ENCODE data around the gene EFHD2.
"Not testable (repeated sequence)": the region's sequence is repeated elsewhere in the genome, so short reads cannot be mapped to it uniquely, and the experiment has no call there.

The EFHD2 gene

GRCh38 chr1:15388201-15388880 lies 21.3 kb upstream of the EFHD2 start:
- no peak for DNase-seq (ENCODE audit: low read depth in 2 of 2)

DNA sequence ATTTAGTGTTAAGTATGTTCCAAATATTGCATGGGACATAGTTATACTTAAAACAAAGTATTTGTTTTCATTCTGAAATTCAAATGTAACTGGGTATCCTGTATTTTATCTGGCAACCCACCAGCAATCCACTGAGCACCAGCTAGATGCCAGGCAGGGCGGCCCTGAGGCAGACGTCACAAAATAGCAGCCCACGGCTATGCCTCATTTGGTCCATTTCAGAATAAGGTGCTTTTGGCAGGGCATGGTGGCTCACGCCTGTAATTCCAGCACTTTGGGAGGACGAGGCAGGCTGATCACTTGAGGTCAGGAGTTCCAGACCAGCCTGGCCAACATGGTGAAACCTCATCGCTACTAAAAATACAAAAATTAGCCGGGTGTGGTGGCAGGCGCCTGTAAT lies 19.9 kb upstream of the EFHD2 start:
- not testable (repeated sequence) for DNase-seq (ENCODE audit: low read depth in 2 of 2)

DNA sequence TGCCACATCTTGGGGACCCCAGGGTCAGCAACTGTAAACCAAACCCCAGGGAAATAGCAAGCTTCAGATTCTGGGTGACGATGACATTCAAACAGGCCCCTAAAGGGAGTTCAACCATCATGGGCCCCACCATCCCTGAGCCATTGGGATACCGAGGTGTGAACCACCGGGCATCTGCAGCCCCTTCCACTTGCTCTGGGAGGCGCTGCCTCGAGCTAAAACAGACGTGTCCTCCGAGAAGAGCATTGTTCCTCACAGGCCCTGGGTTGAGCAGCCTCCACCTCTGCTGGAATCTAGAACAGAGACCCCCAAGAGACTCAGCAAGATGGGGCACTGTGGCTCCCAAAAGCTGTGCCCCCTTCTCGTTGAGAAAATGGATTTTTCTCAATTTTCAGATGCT lies 19.0 kb upstream of the EFHD2 start:
- no peak for DNase-seq (ENCODE audit: low read depth in 2 of 2)

- no peak for DNase-seq (ENCODE audit: low read depth in 2 of 2)
These were observed 18.3 kb upstream of the EFHD2 start for GRCh38 chr1:15391366-15391765.

DNA sequence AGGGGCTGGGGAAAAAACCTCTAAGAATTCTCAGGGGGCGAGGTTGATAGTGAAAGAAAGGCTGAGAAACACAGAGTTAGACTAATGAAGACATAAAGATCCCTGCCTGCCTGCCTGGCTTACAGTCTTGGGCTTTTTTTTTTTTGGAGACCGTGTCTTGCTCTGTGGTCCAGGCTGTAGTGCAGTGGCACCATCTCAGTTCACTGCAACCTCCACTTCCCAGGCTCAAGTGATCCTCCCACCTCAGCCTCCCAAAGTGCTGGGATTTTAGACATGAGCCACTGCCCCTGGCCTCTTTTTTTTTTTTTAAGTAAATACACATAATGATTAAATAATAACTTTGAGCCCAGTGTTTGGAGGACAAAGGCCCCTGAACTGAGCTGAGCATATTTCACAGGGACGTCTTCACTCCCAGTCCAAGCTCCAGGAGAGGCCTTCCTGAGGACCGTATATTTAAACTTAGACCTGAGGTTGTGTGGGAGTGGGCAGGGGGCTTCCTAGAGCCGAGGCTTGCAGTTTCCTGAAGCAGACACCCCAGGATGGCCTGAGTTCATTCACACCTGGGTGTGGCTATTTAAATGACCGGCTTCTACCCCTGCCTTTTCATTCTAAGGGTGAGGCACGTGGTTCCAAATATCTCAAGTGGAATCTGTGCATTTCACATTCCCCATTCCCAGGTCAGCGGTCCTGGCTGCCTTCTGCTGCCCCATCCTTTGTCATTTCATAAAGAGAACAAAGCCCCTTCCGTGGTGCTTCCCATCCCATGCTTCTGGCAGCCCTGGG lies 16.0 kb upstream of the EFHD2 start:
- DNase-seq (ENCODE audit: low read depth in 2 of 2) = no peak

- DNase-seq (ENCODE audit: low read depth in 2 of 2) = no peak
These were observed 15.4 kb upstream of the EFHD2 start for GRCh38 chr1:15394258-15394690.

GRCh38 chr1:15397236-15397635 lies 12.5 kb upstream of the EFHD2 start:
- no peak for DNase-seq (ENCODE audit: low read depth in 2 of 2)

DNA sequence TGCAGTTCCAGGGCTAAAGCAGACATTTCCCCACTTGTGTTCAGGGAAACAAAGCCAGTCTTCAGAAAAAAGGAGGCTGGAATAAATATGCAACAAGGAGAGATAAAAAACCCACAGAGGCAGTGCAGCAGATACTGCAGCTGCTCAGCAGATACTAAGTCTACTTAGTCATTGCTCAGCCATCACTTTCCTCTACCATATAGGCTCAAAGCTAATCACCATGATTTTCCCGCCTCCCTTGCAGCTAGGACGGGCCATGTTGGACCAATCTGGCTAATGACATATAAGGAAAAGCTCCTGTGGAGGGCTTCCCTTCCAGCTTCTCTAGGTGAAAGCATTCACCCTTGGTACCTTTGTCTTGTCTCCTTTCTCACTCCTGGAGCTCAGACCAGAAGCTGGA lies 10.0 kb upstream of the EFHD2 start:
- DNase-seq (ENCODE audit: low read depth in 2 of 2) = no peak

DNA sequence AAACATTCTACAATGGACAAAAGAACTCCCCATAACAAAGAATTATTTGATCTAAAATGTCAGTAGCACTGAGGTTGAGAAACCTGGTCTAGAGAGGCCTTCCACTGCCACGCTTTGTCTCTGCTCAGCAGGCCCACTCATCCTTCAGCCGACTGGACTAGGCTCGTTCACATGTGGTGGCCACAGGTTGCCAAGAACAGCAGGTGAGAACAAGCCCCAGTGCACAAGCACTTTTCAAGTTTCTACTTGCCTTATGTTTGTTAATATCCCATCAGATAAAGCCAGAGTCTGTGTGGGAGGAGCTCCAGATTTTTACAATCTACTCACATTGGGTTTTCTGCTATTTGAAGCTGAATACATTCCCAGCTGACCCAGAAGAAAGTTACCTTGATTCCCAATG lies 9.1 kb upstream of the EFHD2 start:
- DNase-seq (ENCODE audit: low read depth in 2 of 2) = no peak

GRCh38 chr1:15401391-15402055 lies 8.2 kb upstream of the EFHD2 start:
- no peak for DNase-seq (ENCODE audit: low read depth in 2 of 2)

- DNase-seq (ENCODE audit: low read depth in 2 of 2) = no peak
These were observed 6.8 kb upstream of the EFHD2 start for GRCh38 chr1:15402809-15403450.

DNA sequence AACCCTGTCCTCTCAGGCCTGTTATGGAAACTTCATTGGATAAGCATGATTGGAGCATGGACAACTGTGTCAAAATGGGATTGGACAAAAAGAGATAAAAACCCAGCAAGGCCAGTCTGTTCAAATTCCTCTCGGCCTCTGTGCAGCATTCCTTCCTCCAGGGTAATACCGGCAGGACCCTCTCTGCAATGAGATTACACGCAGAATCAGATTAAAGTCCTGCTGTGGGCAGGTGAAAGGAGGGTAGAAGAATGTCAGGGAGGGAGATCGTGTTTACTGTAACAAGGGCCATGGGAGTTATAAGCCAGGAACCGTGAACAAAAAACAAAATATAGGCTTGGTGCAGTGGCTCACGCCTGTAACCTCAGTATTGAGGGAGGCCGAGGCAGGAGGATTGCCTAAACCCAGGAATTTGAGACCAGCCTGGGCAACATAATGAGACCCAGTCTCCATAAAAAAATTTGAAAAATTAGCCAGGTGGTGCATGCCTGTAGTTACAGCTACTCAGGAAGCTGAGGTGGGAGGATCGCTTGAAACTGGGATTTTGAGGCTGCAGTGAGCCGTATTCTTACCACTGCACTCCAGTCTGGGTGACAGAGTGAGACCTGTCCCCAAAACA lies 5.6 kb upstream of the EFHD2 start:
- no peak for DNase-seq (ENCODE audit: low read depth in 2 of 2)

- no peak for DNase-seq (ENCODE audit: low read depth in 2 of 2)
These were observed 4.4 kb upstream of the EFHD2 start for GRCh38 chr1:15405106-15405850.

DNA sequence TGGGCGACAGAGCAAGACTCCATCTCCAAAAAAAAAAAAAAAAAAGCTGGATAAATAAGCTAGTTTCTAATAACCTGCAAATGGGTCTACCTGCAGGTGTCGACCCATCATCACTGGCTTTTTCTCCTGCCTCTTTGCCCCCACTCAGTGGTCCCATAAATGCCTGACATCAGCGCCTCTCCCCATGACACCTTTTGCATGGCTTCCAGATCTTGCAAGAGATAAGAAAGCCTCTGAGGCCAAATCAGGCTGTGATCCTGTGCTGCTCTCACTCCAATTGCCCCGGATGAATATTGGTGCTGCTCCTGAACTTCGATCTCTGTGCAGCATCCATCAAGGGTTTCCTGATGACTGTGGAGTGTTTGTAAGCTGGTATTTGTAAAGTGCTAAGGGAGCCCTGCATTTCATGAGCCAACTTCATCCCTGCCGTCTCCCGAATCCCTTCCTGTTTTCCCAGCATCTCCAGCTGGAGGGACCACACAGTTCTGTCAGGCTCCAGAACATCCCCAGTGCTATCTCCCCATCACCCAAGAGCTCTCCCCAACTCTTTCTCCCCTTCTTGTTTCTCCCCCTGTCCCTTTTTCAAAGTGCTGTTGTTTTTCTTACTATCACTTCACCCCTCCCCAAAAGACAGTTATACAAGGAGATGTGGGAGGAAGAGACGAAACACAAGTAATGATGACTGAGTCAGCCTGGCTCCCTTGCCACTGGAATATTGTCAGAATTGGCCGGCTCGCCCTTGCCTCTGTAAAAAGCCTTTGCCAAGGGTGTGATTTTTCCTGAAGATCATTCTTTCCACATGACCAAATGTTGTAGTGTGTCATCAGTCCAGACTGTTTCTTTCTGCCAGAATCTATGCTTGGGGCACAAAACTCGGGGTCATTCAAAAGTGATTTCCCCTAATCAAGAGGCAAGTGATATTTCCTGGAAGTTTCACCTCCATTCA lies 2.8 kb upstream of the EFHD2 start:
- DNase-seq (ENCODE audit: low read depth in 2 of 2) = no peak

DNA sequence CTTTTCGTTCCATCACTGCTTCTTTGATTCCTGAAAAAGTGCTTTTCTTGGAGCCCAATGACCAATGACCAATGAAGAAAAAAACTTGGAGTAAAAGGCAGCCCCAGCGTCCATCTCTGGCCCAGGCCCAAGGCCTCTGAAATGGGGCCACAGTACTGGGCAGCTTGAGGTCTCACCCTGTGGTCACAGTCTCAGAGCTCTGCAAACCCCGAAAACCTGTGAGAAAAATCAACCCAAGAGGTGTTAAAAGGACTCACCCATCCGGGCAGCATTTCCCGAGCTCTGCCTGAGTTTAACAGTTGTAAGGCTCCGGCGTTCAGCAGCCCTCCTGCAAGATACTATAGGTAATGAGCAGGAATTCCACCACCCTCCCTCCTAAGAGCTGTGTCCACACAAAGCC lies 2.1 kb upstream of the EFHD2 start:
- no peak for DNase-seq (ENCODE audit: low read depth in 2 of 2)

DNA sequence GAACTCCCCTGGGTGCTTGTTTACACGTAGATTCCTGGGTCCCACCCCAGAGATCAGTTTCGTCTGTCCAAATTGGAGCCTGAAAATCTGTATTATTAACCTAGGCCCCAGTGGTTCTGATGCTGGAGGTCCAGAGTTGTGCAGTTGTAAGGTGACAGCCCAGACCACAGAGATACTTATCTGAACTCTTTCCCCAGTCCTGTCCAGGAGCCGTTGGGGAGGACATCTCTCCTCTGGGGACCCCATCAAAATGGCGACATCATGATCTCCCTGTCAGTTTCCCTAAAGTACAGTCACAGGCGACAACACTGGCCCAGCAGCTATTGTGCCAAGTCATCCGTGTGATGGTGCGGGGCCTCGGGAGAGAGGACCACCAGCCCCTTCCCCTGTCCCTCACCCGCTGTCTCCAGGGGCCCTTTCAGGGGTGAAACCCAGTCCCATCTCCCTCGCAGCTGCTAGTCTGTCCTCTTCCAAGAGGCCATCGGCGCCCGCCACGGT lies 749 bp upstream of the EFHD2 start:
- no peak for DNase-seq (ENCODE audit: low read depth in 2 of 2)

DNA sequence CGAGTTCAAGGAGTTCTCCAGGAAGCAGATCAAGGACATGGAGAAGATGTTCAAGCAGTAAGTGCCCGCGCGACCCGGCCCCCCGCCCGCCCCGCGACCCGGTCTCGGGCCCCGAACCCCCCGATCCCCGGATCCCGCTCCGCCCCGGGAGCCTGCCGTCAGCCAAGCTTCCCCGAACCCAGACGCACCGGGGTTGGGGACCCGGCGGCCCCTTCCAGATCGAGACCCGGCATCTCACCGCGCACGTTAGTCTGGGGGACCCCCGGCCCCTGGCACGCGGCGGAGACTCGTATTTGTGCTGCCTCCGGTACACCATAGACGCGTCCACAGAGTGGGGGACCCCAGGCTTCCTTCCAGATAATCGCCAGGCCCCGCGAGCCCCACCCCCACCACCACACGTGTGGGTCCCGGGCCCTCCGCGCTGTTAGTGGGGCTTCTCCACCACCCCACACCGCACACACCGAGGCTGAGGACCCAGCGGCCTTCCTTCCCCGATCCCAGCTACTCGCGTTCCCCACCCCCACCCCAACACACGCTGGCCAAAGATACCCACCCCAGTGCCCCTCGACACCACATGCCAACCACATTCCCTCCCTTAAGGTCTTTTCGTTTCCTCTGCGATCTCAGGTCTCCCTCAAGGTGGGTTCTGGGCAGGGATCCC lies 665 bp downstream of the EFHD2 start:
- no peak for DNase-seq (ENCODE audit: low read depth in 2 of 2)

- no peak for DNase-seq (ENCODE audit: low read depth in 2 of 2)
These were observed 1.2 kb downstream of the EFHD2 start for GRCh38 chr1:15410884-15411245.

DNA sequence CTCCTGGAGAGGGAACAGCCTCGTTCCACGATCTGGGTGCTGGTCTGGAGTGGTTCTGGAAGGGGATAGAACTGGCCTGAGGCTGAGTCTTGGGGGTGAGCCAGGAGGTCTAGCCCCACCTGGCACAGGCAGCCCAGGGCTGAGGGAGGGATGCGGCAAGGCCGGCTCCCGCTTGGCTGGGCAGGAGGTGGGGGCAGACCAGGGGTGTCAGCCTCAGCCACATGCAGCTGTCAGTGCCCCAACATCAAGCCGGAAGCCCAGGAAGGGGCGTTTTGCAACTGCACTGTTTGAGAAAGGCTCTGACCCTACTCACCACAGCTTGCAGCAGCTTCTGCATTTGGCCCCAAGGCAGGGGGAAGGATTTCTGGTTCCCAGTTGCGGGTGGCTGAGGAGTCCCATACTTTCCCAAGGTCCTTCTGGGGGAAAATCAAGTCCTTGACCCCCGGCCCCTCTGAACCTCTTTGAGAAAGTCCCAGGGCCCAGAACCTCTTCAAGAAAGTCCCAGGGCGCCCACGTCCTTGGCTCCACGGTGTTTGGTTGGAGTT lies 2.0 kb downstream of the EFHD2 start:
- DNase-seq (ENCODE audit: low read depth in 2 of 2) = peak in 1 of 2 donors; percentile 28

Measured in stimulated activated CD8-positive, alpha-beta memory T cell treated with anti-CD3 and anti-CD28 coated beads, Interleukin-15, amount 100 ng/mL, for 48 hours (primary cell).